GM12874 (cell line): ENCODE measurements around the gene AHNAK.

ENCODE experiments used
- CTCF ChIP-seq: IDR thresholded peaks from 2 replicates; pipeline ENCODE4 v1.5.1; 2011; ENCODE audit warnings: low read depth, mild to moderate bottlenecking, control low read depth, low read length, moderate library complexity; ENCODE audit not compliant: insufficient read depth

AHNAK gene

GRCh38 chr11:62500650-62501030, 46.0 kb downstream of the AHNAK start:
- no peak for TF ChIP-seq CTCF

GRCh38 chr11:62499944-62500649, 46.5 kb downstream of the AHNAK start:
- no peak for TF ChIP-seq CTCF

- TF ChIP-seq CTCF: no peak
Observed at GRCh38 chr11:62498492-62499286, 47.9 kb downstream of the AHNAK start.

DNA sequence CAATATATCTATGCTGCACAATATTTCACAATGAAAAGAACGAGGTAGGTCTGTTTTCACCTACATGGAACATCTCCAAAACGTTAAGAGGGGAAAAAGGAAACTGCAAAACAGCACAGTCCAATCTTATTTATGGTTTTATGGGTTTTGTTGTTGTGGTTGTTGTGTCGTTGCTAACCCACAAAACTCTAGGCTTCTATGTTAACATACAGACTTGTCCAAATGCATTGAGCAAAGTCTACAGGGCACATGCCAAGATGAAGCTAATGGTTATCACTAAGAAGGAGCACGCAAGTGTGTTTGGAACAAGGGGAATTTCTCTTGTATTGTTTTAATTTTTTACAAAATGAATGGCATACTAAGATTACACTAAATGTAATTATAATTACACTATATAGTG, 48.6 kb downstream of the AHNAK start:
- TF ChIP-seq CTCF: no peak

DNA sequence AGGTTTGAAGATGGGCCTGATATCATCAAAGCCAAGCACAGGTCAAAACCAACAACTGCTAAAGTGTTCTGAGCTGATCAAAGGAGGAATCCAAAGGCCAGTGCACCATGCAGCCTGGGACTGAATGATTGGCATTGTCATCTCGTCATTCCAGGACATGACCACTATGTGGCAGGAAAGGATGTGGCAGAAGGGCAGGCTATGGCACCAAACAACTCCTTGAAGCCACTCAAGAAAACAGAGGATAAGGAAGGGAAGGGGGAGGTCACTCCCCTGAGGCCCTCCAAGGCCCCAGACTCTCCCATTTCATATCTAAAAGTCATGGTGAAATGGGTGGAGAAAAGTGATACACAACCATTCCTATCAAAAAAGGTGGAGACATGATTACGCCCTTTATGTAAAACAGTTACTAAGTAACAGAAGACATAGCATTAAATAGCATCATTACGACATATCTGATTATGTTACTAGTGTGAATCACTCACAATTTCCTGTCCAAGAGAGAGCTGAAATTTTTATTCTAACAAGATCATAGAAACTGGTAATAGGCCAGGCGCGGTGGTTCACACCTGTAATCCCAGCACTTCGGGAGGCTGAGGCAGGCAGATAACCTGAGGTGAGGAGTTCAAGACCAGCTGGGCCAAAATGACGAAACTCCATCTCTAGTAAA, 49.3 kb downstream of the AHNAK start:
- peak; percentile 23; the same call in 1 of the 2 replicates for TF ChIP-seq CTCF

DNA sequence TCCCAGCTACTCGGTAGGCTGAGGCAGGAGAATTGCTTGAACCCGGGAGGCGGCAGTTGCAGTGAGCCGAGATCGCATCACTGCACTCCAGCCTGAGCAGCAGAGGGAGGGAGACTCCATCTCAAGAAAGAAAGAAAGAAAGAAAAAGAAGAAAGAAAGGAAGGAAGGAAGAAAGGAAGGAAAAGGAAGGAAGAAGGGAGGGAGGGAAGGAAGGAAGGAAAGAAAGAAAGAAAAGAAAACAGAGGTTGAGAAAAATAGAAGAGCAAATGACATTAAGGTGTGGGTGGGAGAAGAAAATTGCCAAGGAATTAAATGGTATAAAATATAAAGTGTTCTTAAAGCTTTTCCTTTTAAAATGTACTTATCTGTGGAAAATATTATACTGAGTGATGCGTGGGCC, 49.9 kb downstream of the AHNAK start:
- no peak for TF ChIP-seq CTCF

DNA sequence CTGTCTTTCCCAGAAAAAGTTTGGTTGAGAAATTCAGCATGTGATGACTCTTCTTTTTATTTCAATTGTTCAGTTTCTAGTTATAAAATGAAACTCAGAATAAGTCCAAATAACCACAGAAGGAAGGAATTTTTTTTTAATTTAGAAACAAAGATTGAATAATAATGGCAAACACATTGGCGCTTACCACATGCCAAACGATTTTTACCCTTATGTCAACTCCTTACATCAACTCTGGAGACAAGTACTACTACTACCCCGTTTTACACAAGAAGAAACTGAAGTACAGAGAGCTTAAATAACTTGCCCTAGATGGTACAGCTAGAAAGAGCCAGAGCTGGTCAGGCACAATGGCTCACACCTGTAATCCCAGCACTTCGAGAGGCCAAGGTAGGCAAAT, 52.4 kb downstream of the AHNAK start:
- TF ChIP-seq CTCF: no peak
